HG03095 (cell line): ENCODE measurements around the gene IFNG.
A peak's percentile ranks its signal among the peaks of the same experiment; 100 is the strongest.
"Not testable (repeated sequence)": the region's sequence is repeated elsewhere in the genome, so short reads cannot be mapped to it uniquely, and the experiment has no call there.

ENCODE experiments used
- ATAC-seq: cut with Tn5 transposase; IDR thresholded peaks from one replicate; pipeline ENCODE4 v1.9.1; 2021; ENCODE audit warnings: moderate library complexity; ENCODE audit not compliant: unreplicated experiment

The IFNG gene

GRCh38 chr12:68159681-68160304, at the start of gene IFNG:
Gene IFNG (minus strand): TSS chr12:68159740. CDS start chr12:68159615, 125 bp downstream.
- peak; percentile 53 for ATAC-seq

- ATAC-seq = not testable (repeated sequence)
Observed at GRCh38 chr12:68209048-68209728, 49.6 kb upstream of the IFNG start.

GRCh38 chr12:68207276-68207675, 47.7 kb upstream of the IFNG start:
- ATAC-seq = no peak

- no peak for ATAC-seq
Observed at GRCh38 chr12:68206446-68206845, 46.9 kb upstream of the IFNG start.

GRCh38 chr12:68203460-68203875, 43.9 kb upstream of the IFNG start:
- no peak for ATAC-seq

GRCh38 chr12:68200854-68201253, 41.3 kb upstream of the IFNG start:
- no peak for ATAC-seq

- ATAC-seq = no peak
Observed at GRCh38 chr12:68199127-68199526, 39.6 kb upstream of the IFNG start.

GRCh38 chr12:68198507-68199086, 39.1 kb upstream of the IFNG start:
- no peak for ATAC-seq

GRCh38 chr12:68190301-68190700, 30.8 kb upstream of the IFNG start:
- no peak for ATAC-seq

GRCh38 chr12:68189821-68190242, 30.3 kb upstream of the IFNG start:
- no peak for ATAC-seq

- ATAC-seq = no peak
Observed at GRCh38 chr12:68185598-68185997, 26.1 kb upstream of the IFNG start.

- no peak for ATAC-seq
Observed at GRCh38 chr12:68180792-68181744, 21.5 kb upstream of the IFNG start.

GRCh38 chr12:68178774-68179439, 19.4 kb upstream of the IFNG start:
- no peak for ATAC-seq

- no peak for ATAC-seq
Observed at GRCh38 chr12:68178184-68178583, 18.6 kb upstream of the IFNG start.

- no peak for ATAC-seq
Observed at GRCh38 chr12:68177562-68177961, 18.0 kb upstream of the IFNG start.

- ATAC-seq = no peak
Observed at GRCh38 chr12:68176257-68176656, 16.7 kb upstream of the IFNG start.

GRCh38 chr12:68175557-68176061, 16.1 kb upstream of the IFNG start:
- ATAC-seq = peak; percentile 88

GRCh38 chr12:68174761-68175160, 15.2 kb upstream of the IFNG start:
- ATAC-seq = not testable (repeated sequence)

- no peak for ATAC-seq
Observed at GRCh38 chr12:68173792-68174191, 14.3 kb upstream of the IFNG start.

- ATAC-seq = no peak
Observed at GRCh38 chr12:68170726-68171125, 11.2 kb upstream of the IFNG start.
